Inferior parietal cortex (tissue), 1 donor: ENCODE data around the gene FADS6.
"Not testable (repeated sequence)": the region's sequence is repeated elsewhere in the genome, so short reads cannot be mapped to it uniquely, and the experiment has no call there.

Source experiments
- DNase-seq: peaks from one replicate; pipeline ENCODE4 v3.0.0-alpha.2; 2016; ENCODE audit errors: extremely low spot score

The FADS6 gene

GRCh38 chr17:74888469-74888868 lies 5.0 kb downstream of the FADS6 start:
- DNase-seq: no peak

DNA sequence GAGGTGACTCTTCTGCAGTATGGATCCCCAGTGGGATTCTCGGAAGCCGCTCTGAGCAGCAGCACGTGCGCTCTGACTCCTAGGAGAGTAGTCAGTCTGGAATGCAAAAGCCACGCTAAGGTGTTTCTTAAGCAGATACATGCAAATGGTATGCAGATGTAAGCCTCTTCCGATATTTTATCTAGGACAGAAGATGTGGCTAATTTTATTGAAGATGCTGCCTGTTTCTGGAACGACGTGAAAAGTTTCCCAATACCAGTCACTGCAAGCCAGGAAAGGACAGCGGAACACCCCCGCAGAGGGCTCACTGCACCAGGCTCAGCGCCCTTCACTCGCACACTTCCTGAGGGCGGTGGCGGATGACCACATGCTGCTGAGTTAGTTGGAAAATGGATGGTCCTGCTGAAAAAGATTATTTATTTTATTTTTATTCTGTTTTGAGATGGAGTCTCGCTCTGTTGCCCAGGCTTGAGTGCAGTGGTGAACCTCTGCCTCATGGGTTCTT lies 10.1 kb downstream of the FADS6 start:
- DNase-seq: no peak

DNA sequence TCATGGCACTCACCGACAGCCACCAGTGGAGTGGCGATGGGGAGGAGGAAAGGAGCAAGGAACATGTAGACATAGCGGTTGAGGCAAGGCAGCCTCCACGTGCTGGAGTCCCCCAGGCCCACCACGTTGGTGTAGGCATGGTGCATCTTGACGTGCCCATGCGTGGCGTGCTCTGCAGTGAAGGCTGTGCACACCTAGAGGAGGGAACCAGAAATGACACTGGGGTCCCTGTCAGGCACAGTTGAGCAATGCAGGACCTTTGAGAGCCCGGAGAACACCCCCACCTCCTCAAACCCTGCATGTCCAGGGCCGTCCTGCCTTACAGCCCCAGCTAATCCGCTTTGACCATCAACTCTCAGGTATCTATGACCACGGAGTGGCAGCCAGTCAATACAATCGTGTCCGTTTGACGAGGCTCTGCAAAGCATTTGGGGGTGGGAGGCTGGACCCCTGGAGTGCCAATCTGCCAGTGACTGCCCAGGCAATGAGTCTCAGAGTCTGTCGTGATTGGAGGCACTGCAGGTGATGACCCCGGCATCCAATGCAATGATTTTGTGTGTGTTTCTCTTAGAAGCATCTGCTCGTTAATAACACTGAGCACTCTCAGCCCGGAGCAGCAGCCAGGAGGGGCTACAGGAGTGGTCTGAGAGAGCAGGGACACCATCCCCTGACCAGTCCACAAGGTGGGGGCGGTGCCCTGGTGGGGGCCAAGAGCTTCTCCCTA lies 10.8 kb downstream of the FADS6 start:
- DNase-seq: no peak

DNA sequence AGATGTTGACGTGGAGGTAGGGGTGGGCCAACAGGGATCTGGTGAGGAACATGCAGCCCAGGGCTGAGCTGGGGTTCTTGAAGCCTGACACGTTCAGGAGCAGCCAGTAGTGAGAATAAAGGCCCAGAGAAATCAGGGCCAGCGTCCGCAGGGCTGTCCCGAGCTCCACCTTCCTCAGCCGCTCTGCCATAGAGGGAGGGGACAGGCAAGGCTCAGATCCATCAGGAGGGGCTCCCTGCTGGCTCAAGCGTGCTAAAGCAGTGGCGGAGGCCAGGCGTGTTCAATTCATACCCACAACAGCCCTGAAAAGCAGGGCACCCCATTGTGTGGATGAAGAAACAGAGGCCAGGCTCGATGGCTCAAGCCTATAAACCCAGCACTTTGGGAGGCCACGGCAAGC lies 12.4 kb downstream of the FADS6 start:
- no peak for DNase-seq

DNA sequence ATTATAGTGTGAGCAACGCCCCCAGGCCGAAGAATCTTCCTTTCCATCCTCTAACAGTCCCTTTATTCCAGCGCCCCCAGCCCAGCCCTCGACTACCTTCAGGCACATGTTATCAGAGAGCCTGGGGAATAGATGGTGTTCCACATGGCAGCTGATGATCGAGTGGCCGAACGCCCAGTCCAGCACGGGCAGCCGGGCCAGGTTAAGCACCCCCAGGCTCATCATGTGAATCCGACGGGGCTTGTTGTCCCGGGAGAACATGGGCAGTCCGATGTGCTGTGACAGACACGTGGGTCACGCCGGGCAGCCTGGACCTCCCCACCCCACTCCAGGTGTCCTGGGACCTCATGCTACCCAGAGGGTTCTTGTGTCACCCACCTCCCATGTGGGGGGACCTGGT lies 14.1 kb downstream of the FADS6 start:
- no peak for DNase-seq

DNA sequence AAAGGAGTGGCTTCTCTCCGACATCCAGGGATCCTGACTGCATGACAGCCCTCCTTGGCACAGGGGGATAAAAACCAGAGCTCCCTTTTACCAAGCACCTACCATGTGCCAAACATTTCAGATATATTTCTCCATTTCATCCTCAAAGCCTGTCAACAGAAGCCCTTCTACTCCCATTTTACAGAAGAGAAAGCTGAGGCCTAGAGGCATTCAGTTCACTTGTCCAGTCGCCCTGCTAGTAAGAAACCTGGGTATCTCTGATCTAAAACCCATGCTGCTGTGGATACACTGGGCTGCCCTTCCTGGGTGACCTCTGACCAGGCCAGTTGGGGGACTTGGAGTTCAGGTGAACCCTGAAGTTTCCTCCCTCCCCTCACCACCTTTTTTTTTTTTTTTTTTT lies 14.8 kb downstream of the FADS6 start:
- no peak for DNase-seq

GRCh38 chr17:74877592-74878548 lies 15.6 kb downstream of the FADS6 start:
- no peak for DNase-seq

DNA sequence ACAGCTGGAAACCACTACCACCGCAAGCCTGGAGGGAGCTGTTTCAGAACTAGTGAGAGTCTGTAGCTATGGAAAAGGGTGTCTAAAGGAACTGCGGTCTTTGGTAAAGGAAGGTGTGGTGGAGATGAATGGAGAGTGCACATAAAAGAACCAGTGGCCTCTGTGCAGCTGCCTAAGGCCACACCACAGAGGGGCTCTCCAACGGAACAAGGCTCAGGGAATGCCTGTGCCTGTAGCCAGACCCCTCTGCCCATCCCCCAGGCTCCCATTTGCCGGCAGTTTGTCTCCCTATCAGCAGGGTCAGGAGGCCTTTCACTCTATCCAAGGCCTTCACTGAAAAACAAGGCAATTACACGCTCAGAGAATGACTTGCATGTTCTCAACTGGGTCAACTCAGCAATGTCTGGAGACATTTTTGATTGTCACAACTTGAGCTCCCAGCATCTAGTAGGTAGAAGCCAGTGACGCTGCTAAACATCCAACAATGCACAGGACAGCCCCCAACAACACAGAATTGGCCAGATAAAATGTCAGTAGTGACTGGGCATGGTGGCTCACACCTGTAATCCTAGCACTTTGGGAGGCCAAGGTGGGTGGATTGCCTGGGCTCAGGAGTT lies 17.3 kb downstream of the FADS6 start:
- no peak for DNase-seq

DNA sequence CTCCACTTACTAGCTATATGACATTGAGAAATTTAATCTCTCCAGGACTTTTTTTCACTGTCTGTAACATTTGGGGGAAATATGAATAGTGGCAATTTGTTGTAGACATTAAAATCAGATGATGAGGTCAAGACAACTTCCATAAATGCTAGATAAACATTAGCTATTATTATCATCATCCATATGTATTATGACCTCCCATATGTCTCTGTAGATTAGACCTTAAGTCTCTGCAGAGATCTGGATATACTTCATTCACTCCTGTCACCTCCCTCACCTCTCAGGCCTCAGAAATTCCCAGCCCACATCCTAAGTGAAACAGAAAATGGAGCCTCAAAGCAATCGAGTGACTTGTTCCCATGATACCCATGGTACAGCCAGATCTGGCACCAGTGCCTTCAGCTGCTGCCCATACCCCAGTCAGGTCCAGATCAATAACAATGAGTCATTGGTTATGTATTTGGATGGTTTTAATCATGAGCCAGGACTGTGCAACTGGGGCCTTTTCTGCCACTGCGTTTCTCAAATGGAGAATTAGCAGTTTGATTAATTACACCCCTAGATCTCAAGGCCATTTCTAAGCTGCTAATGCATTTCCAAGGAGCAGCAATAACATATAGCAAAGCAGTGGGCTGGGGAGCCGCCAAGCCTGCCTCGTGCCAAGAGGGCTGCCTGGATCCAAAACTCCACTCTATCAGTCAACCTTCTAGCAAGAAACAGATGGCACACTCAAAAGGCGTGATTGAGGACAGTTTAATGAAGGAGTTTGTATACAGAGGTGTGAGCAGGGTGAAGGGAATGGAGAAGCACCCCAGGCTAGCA lies 18.1 kb downstream of the FADS6 start:
- DNase-seq: no peak

GRCh38 chr17:74874615-74875037 lies 18.8 kb downstream of the FADS6 start:
- no peak for DNase-seq

GRCh38 chr17:74873874-74874614 lies 19.4 kb downstream of the FADS6 start:
- DNase-seq: no peak

DNA sequence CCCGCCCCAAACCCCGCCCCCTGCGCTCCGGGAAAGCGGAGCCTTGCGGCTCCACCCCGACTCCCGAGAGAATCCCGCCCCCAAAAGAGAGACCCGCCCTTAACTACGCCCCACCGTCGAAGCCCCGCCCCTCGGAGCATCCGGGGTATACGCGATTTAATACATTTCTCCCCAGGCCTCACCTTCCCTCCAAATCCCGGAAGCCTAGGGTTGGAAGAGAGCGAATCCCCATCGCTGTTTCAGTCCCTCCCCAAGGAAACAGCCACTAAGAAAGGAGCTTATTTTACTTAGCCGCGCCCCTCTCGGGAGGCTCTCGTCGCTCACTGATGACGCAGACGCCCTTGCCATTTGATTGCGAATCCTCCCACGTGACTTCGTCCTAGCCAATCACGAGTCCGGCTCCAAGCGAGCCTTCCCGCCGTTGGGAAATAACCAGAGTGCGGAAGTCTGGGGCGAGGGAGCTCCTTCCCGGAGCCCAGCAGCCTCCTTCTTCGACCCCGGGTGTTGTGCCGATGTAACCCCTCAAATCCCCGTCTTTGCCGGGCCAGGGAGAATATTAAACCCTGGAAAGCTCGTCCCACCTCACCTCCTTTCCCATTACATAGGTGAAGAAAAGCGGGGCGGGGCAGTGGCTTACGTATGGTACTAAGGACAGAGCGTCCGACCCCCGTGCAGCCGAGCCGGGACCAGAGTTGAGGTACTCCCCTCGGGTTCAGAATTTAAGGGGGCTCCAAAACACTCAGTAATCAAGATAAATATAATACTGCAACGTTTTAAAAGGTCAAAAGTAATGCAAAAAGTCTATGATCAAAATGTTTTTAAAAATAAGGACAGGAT lies 20.2 kb downstream of the FADS6 start:
- DNase-seq: peak; percentile 100

- no peak for DNase-seq
Measured at GRCh38 chr17:74872313-74873036, 21.0 kb downstream of the FADS6 start, which contains the start of gene FDXR. FDXR (minus strand) TSS chr17:74872994; CDS start chr17:74872944, 50 bp downstream.

DNA sequence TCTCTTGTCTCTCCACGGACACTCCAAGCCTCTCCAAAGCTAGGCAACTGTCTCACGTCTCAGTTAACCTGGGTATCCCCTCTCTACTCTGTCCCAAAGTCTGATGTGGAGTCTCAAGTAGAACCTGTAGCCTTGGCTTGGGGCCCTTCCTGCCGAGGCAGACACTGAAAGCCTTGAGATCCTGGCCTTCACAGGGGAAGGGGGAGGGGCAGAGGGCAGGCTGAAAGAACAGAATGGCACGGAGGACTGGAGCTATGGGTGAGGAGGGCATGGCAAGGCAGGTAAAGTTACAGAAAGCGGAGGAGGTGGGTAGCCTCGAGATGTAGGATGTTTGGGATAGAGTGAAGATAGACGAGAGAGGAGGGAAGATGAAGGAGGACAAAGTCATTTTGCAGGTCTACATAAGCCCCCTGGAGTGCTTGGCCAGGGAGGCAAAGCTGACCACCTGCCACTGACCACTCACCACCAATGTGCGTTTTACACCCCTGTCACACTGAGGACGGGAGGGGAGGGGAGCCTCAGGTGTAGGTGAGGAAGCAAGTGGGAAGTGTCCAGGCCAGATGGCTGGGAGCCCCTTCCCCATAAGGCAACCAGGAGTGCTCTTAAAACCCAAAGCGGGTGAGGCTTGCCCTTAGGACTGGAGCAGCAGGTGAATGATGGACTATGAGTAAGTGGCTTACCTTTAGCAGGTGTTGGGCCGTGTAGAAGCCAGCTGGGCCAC lies 21.9 kb downstream of the FADS6 start:
- DNase-seq: no peak

GRCh38 chr17:74870512-74870911 lies 22.9 kb downstream of the FADS6 start:
- no peak for DNase-seq

GRCh38 chr17:74870028-74870427 lies 23.4 kb downstream of the FADS6 start:
- DNase-seq: not testable (repeated sequence)

DNA sequence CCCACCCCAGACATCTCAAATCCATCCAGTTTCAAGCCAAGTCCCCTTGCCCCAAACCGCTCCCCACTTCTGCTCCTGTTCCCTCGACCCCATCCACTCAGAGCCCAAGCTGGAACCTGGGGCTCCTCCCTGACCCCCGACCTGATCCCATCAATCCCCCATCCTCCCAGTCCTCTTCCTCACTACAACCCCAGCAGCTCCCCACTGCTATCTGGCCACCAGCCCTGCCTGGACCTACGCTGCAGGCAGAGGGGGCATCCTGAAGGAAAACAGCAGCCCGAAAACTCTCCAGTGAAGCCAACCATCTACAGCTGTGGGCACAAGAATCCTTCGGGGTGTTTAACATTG lies 24.6 kb downstream of the FADS6 start:
- no peak for DNase-seq

- no peak for DNase-seq
Measured at GRCh38 chr17:74868251-74868907, 25.1 kb downstream of the FADS6 start.
